Rectal smooth muscle tissue (tissue), 1 donor: ENCODE results near the gene TMCC1.

Experiments
- H3K27ac ChIP-seq: one replicate; pipeline ENCODE4 v1.7.0; 2013; ENCODE audit warnings: low read depth, low read length, inconsistent platforms
- H3K27me3 ChIP-seq: one replicate; pipeline ENCODE4 v1.7.0; 2013; ENCODE audit warnings: low read length; ENCODE audit not compliant: control insufficient read depth, insufficient read depth
- H3K36me3 ChIP-seq: one replicate; pipeline ENCODE4 v1.7.0; 2013; ENCODE audit warnings: low read length; ENCODE audit not compliant: control insufficient read depth, insufficient read depth
- H3K4me1 ChIP-seq: one replicate; pipeline ENCODE4 v1.7.0; 2013; ENCODE audit warnings: low read length; ENCODE audit not compliant: control insufficient read depth, insufficient read depth
- H3K4me3 ChIP-seq: one replicate; pipeline ENCODE4 v1.7.0; 2013; ENCODE audit warnings: low read length
- H3K9ac ChIP-seq: one replicate; pipeline ENCODE4 v1.7.0; 2013; ENCODE audit warnings: low read length

TMCC1 gene

GRCh38 chr3:129601713-129602112 lies 291.8 kb downstream of the TMCC1 start:
- no peak overlapping the region for H3K9ac ChIP-seq
- peaks cover 5% of the 10 kb centered on the region for H3K4me1 ChIP-seq
- H3K4me3 ChIP-seq: no peak overlapping the region
- H3K36me3 ChIP-seq: no peaks in the 10 kb centered on the region
- no peak overlapping the region for H3K27ac ChIP-seq
- peaks cover 4% of the 10 kb centered on the region for H3K27me3 ChIP-seq

- Histone ChIP-seq H3K4me1 (peaks cover 9% of the 10 kb centered on the region), H3K9ac (no peak overlapping the region), H3K36me3 (no peaks in the 10 kb centered on the region), H3K27me3 (peaks cover 4% of the 10 kb centered on the region), H3K4me3 (no peak overlapping the region), H3K27ac (no peak overlapping the region)
These were observed 293.2 kb downstream of the TMCC1 start for GRCh38 chr3:129600348-129600747.

GRCh38 chr3:129599607-129600006 lies 293.9 kb downstream of the TMCC1 start:
- Histone ChIP-seq H3K36me3 (no peaks in the 10 kb centered on the region), H3K9ac (no peak overlapping the region), H3K4me3 (no peak overlapping the region), H3K27ac (no peak overlapping the region), H3K4me1 (peaks cover 12% of the 10 kb centered on the region), H3K27me3 (no peaks in the 10 kb centered on the region)

- Histone ChIP-seq H3K4me1 (peaks cover 12% of the 10 kb centered on the region), H3K9ac (no peak overlapping the region), H3K27me3 (no peaks in the 10 kb centered on the region), H3K27ac (no peak overlapping the region), H3K4me3 (no peak overlapping the region), H3K36me3 (no peaks in the 10 kb centered on the region)
These were observed 294.4 kb downstream of the TMCC1 start for GRCh38 chr3:129599073-129599472.

- no peaks in the 10 kb centered on the region for H3K36me3 ChIP-seq
- H3K4me3 ChIP-seq: no peak overlapping the region
- peaks cover 12% of the 10 kb centered on the region for H3K4me1 ChIP-seq
- no peaks in the 10 kb centered on the region for H3K27me3 ChIP-seq
- H3K27ac ChIP-seq: no peak overlapping the region
- no peak overlapping the region for H3K9ac ChIP-seq
These were observed 295.0 kb downstream of the TMCC1 start for GRCh38 chr3:129598484-129598883.

GRCh38 chr3:129598000-129598381 lies 295.5 kb downstream of the TMCC1 start:
- peak overlapping the region; percentile 64 for H3K27ac ChIP-seq
- no peaks in the 10 kb centered on the region for H3K36me3 ChIP-seq
- H3K4me1 ChIP-seq: peaks cover 12% of the 10 kb centered on the region
- H3K27me3 ChIP-seq: no peaks in the 10 kb centered on the region
- H3K9ac ChIP-seq: no peak overlapping the region
- H3K4me3 ChIP-seq: no peak overlapping the region
